MV-4-11 (cell line): ENCODE results near the gene NFIC.
"Not testable (repeated sequence)": the region's sequence is repeated elsewhere in the genome, so short reads cannot be mapped to it uniquely, and the experiment has no call there.

Experiments used
- DNase-seq: peaks from one replicate; lab custom pipeline; 2025; lab: John Stamatoyannopoulos, UW

Gene NFIC

DNA sequence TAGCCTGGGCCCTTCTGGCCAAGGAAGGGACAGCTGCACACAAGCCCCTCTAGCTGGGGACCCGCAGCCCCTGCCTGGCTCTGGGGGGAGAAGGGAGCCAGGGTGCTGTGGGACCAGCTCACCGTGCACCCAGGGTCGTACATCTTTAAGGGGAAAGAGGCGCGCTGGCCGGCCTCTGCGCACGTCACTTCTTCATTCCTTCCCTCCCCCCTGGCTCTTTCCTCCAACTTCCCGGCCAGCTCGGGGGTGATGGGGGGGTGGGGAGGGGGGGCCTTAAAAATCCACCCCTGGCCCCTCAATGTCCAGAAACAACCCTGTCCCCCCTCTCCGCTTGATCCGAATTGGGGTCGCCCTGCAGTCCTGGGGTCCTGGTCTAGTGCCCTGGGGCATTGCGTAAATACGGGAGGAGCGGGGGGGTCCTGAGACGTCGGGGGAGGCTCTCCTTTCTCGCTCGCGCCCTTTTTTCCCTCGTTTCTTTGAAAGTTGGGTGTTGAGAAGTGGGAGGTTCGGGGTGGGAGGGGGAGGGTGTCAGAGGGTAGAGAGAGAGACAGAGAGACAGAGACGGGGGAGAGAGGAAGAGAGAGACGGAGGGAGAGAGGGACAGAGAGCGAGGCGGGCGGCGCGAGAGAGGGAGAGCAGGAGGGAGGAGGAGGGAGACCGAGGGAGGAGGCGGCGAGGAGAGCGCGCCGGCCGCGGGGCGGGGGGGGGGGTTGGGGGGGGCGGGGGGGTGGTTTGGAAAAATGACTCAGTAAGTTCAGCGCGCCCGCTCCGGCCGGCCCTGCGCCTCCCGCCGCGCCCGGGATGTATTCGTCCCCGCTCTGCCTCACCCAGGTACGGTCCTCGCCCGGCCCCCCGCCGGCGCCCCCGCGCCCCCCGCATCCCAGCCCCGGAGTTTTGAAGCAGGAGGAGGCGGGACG lies at the start of gene NFIC:
TSS of gene NFIC (plus strand) at position 748 of the 917 bp plus-strand sequence. CDS start at position 802, 54 bp downstream.
- DNase-seq, result peak; percentile 86

DNA sequence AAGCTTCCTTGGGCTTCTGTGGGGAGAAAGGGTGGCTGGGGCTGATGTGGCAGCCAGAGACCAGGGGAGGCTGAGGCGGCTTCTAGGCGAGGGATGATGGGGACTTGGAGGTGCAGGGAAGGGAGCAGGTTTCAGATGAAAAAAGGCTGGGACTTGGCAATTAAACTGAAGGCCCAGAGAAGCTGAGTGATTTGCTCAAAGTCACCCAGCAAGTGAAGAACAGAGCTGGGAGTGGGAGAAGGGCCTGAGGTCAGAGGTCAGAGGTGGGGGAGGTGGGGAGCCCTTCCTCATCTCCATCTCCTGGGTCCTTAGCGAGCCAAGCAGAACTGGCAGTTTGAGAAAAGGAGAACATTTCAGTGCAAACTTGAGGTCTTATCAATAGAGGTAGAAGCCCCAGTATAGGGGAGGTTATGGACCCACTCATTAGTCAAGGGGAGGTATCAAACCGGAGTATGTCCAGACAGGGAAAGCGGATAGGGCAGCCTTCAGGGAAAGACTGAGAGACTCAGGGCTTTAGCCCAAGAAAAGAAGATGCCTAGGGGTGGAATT lies 49.6 kb upstream of the NFIC start:
- no peak for DNase-seq

DNA sequence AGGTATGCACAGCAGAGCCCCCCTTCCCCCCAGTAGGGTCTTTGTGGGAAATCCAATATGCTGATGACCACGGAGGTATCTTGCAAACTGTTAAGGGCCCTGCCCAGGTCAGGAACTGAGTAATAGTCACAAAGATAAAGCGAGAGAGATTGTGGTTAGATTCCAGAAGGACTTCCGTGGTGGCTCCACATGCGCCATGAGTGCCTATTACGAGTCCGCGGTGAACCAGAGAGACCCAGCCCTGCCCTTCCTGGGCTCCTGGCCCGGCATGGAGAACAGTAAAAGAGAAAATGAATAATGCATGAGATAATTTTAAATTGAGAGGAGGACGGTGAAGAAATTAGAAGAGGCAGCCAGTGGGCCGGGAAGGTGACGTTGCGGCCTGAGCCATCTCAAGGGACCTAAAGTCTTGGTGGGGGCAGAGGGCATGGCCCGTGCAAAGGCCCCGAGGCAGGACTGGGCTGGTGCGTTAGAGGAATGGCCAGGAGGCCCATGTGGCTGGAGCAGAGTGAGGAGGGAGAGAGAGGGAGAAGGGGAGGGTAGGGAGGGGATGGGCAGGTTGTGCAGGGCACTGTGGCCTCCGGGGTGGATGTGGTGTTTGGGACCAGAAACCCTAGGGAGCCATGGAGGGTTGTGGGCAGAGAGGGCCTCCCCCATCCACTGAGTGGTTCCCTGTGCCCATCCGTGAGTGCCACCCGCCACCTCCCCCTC lies 46.6 kb upstream of the NFIC start:
- no peak for DNase-seq

DNA sequence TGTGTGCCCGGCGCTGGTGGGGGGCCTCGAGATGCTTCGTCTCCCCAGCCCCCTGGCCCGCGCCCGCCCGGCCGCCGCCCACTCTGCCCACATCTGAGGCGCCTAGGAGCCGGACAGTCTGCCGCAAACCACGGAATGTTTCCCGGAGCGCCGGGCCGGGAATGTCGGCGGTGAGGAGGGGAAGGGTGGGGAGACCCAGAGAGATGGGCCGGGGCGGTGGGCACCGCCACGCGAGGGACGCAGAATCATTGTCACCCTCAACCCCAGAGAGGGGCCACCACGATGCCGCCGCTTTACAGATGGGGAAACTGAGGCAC lies 46.1 kb upstream of the NFIC start:
- no peak for DNase-seq

DNA sequence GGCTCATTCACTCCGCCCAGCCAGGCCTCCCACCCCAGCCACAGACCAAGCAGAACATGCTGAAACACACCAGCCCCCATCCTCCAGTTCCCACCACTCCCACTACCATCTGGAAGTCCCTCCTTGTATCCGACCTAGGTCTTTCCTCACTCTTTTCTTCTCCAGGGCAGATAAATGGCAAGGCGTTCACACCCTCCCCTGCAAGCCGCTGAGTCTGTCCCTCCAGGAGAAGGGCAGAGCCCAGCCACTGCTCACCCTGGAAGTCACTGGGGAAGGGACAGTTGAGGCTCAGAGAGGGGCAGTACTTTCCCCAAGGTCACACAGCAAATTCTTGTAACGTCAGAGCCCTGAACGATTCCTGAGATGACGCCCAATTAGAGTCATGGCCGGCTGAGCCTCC lies 45.5 kb upstream of the NFIC start:
- no peak for DNase-seq

DNA sequence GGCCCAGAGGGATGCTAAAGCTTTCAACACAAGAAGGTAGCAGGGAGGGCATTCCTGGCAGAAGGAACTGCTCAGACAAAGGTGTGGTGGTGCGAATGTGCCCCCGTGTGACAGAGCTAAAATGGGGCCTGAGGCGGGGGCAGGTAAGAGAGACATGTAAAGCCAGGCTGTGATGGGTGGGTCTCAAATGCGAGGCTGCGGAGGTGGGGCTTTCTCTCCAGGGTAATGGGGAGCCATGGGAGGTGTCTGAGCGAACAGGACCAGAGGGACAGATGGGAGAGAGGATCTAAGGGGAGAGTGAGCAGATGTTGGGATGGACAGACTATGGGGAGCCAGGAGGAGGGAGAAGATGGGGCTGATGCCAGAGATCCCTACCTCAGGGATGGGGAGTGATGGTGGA lies 44.7 kb upstream of the NFIC start:
- DNase-seq, result no peak

DNA sequence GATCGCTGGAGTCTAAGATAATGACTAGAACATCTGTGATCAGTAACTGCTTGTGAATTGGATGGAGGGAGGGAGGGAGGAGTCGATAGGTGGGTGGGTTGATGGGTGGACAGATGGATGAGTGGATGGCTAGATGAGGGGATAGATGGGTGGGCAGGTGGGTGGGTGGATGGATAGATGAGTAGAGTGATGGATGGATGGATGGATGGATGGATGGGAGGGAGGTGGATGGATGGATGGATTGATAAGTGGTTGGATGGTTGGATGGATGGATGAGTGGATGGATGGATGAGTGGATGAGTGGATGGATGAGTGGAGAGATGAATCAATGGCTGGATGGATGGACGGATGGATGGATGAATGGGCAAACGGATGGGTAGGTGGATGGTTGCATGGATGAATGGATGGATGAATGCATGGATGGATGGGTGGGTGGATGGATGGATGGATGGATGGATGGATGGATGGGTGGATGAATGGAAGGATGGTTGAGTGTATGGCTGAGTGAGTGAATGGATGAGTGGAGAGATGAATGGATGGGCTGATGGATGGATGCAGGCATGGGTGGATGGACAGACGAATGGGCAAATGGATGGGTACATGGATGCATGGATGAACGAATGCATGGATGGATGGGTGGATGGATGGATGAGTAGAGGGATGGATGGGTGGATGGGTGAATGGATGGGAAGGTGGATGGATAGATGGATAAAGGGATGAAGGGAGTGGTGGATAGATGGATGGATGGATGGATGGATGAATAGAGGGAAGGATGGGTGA lies 44.0 kb upstream of the NFIC start:
- DNase-seq, result no peak

DNA sequence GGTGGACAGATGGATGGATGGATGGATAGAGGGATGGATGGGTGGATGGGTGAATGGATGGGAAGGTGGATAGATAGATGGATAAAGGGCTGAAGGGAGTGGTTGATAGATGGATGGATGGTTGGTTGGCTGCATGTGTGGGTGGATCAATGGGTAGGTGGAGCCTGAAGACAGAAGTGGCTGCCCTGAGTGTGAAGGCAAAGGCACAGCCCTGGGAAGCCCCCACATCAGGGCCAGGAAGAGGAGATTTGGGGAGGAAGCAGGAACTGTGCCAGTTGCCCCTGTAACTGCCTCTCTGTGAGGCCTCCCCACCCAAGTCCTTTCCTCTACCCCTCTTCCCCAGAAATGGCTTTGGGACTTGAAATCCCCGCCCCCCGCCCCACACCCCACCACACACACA lies 43.4 kb upstream of the NFIC start:
- DNase-seq, result no peak

DNA sequence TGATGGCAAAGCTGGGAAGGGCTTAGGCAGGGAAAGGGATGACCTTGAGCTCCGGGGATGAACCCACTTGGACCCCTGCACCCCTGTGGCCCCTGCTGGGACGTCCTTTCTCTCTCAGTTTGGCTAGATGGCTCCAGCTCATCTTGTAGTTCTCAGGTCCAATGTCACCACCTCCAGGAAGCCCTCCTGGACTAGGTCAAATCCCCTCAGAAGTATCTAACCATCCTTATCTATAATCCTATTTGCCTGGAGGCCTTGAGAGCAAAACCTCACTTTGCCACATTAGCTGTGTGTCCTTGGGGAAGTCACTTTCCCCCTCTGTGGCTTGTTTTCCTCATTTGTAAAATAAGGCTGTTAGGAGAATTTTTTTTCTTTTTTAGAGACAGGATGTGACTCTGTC lies 42.7 kb upstream of the NFIC start:
- DNase-seq, result no peak

DNA sequence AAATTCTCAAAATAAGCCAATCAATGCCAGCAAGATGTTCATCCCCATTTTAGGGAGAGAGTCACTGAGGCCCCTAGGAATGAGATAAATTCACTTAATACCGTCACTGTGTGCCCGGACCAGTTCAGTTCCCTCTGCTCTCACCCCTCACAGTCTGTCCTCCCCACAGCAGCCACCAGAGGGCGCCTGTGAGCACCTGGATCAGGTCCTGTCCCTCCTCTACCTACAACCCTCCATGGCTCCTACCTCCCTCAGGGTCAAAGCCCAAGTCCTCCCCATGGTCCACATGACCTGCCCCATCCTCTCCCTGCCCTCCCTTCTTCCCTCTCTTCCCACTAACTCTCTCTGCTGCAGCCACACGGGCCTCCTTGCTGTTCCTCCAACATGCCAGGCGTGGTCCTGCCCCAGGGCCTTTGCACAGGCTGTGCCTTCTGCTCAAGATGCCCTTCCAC lies 42.0 kb upstream of the NFIC start:
- DNase-seq, result peak; percentile 41

DNA sequence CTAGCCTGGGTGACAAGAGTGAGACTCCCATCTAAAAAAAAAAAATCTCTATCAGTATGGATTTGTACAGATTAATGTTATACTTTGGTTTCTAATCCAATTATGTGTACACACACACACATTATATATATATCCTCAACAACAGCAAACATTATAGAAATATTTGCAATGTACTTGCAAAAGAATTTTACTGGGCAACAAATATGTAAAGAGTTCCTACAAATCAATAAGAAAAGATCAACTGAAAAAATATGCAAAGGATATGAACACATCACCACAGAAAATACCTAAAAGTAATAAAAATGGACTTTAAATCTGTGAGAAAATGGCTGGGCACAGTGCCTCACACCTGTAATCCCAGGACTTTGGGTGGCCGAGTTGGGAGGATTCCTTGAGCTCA lies 40.9 kb upstream of the NFIC start:
- no peak for DNase-seq

DNA sequence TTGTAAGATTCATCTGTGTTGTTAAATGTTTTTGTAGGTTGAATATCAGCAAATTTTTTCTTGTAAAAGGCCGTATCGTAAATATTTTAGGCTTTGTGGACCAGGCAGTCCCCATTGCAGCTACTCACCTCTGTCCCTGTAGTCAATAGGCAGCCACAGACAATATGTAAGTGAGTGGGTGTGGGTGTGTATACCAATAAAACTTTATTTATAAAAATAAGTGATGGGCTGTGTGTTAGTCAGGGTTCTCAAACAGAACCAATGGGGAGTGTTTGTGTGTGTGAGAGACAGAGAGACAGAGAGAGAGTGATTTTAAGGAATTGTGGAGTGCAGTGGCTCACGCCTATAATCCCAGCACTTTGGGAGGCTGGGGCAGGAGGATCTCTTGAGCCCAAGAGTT lies 37.6 kb upstream of the NFIC start:
- DNase-seq, result no peak

DNA sequence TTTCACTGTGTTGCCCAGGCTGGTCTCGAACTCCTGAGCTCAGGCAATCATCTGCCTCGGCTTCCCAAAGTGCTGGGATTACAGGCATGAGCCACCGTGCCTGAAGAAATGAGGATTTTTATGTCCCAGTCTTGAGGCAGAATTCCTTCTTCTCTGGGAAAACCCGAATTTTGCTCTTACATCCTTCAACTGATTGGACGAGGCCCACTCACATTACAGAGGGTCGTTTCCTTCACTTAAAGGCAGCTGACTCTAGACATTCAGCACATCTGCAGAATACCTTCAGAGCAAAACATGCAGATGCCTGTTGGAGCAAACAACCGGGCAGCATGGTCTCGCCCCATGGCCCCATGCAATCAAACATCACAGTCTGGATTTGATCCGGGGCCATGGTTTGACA lies 36.3 kb upstream of the NFIC start:
- DNase-seq, result no peak

DNA sequence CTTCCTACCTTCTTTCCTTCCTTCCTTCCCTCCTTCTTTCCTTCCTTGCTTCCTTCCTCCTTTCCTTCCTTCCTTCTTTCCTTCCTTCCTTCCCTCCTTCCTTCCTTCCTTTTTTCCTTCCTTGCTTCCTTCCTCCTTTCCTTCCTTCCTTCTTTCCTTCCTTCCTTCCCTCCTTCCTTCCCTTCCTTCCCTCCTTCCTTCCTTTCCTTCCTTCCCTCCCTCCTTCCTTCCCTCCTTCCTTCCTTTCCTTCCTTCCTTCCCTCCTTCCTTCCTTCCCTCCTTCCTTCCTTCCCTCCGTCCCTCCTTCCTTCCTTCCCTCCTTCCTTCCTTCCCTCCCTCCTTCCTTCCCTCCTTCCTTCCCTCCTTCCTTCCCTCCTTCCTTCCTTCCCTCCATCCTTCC lies 34.2 kb upstream of the NFIC start:
- DNase-seq, result not testable (repeated sequence)

DNA sequence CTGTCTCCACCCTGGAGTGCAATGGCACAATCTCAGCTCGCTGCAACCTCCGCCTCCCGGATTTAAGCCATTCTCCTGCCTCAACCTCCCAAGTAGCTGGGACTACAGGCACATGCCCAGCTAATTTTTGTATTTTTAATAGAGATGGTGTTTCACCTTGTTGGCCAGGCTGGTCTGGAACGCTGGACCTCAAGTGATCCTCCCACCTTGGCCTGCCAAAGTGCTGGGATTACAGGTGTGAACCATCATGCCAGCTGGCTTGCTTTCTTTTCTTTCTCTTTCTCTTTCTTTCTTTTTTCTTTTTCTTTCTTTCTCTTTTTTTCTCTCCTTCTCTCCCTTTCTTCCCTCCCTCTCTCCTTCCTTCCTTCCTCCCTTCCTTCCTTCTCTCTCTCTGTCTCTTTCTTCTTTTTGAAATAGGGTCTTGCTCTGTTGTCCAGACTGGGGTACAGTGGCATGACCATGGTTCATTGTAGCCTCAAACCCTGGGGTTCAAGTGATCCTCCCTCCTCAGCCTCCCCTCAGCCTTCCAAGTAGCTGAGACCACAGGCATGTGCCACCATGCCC lies 33.3 kb upstream of the NFIC start:
- no peak for DNase-seq

DNA sequence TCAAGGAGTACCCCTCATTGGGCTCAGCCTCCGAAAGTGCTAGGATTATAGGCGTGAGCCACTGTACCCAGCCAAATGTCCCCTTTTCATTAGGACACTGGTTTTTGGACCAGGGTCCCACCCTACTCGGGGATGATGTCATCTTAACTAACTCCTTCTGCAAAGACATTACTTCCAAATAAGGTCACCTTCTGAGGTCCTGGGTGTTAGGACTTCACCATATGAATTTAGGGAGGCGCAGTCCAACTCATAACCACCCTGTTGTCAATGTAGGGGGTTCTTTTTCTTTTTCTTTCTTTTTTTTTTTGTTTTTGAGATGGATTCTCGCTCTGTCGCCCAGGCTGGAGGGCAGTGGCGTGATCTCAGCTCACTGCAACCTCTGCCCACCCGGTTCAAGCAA lies 32.7 kb upstream of the NFIC start:
- DNase-seq, result no peak

DNA sequence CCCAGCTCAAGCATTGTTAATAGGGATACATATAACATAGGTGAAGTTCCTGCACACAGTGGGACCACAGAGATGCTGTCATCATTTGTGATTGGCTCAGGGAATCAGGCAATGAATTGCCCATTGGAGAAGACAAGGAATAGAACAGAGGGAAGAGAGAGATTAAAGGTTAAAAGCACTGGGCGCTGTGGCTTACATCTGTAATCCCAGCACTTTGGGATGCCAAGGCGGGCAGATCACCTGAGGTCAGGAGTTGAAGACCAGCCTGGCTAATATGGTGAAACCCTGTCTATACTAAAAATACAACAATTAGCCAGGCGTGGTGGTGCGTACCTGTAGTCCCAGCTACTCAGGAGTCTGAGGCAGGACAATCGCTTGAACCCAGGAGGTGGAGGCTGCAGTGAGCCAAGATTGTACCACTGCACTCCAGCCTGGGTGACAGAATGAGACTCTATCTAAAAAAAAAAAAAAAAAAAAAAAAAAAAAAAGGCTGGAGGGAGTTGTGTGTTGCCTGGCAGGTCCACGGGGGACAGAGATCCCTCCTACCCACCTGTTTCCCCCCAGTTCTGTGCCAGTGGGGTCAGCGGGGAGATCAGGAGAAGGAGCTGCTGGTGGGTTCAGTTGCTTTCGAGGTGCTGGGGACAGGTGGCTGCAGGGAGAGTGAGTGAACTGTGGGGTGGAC lies 31.5 kb upstream of the NFIC start:
- not testable (repeated sequence) for DNase-seq

DNA sequence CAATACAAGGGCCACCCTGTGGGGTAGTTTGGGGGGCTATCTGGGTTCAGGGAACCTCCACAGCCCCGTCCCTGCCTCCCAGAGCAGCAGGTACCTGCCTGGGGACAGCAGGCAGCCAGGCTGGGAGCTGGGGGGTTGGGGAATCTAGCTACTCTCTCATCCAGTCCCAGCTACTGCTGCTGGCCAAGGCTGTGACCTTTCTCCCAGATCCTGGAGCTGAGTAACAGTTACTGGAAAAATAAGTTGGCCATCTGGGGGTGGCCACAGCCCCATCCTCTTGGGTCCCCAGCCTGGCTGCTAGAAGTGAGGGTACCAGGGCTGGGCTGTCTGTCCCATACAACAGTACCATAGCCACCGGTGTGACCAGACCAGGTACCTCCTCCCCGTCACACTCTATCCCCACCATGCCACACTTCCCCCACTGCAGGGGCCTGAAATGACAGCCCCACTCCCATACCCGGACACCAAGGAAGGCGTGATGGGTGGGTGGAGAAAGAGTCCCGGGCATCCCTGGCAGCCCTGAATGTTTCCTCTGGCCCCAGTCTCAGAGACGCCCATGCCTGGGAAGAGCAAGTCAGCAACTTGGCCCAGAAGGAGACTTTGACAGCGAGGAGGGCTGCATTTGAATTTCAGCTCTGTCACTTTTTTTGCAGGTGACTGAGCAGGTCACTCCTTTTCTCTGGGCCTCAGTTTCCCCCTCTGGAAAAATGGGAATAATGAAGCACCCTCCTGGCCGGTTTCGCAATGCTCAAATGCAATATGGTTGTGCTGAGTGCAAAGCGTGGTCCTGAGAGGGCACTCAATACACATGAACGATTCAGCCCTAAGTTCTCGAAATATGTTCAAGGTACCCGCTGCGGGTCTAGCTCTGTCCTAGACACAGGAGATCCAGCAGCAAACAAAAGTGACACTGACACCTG lies 30.7 kb upstream of the NFIC start:
- DNase-seq, result no peak

DNA sequence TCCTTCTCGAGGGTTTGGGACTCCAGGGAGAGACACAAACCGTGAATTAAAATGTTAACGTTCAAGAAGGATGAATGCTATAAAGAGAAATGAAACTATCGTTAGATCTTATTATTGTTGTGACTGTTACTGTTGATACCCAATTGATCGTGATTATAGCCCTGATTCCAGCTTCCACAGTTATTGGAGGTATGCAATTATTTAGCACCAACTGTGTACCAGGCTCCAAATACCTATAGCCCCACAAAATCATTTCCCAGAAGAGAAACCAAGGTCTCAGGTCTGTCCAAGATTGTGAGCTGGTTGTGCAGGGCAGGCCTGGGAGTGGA lies 30.1 kb upstream of the NFIC start:
- DNase-seq, result no peak

DNA sequence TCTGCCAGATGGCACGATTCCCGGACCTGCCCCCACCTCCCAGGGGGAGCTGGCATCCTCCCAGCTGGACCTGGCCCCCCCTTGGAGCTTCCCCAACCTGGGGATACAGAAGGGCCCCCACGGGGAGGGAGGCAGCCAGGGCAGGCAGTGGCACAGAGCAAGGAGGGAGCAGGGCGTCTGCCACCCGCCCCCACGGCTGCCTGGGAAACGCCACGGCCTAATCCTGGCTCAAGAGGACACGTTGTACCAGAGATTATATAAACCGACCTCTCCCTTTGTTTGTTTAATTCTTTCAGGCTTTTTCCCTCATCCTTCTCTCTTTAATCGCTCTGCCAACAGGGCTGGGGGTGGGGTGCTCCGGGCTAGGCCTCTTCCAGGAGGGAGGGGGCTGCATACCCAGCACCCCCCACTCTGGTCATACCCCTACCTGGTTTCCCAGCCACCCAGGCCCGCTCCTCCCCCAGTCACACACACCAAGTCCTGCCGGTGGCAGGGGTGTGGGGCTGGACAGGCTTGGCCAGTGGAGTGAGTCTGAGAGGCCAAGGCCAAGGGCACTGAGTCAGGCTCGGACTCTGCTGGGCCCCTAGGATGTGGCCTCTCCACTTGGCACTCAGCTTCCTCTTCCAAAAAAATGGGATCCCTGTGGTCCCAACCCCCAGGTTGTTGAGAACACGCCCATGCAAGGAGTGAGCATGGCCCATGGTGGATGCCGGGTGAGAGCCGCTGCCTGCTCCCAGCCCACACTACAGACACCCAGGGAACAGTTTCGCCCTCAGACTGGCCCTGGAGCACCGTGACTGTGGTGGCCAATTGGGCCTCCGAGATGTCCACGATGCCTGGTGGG lies 29.5 kb upstream of the NFIC start:
- no peak for DNase-seq
